ENCODE results near the gene SND1. TPM values are rescaled to one million over a fixed set of nuclear protein-coding genes. Genes with fewer than 3 reads are reported as not detected.

Gene SND1
- total and polyA plus RNA-seq, 2 donors (not counting 3 experiments of a cell fraction or from before 2014, with no cell fraction given), result 116 to 249 TPM

- Histone ChIP-seq H3K36me3 (ENCODE audit: control insufficient read depth in 2 of 2, extremely low read depth in 1 of 2, insufficient read depth in 2 of 2, low read length in 2 of 2) (no peaks in the 10 kb centered on the region), H3K79me2 (ENCODE audit: control insufficient read depth, insufficient read depth, low read length) (peaks cover 85% of the 10 kb centered on the region), H3K4me1 (ENCODE audit: control insufficient read depth, extremely low read depth, insufficient read depth, low read length) (no peaks in the 10 kb centered on the region), H3K27me3 (ENCODE audit: control insufficient read depth in 2 of 2, insufficient read depth in 2 of 2, low read length in 2 of 2) (no peaks in the 10 kb centered on the region), H3K9me3 (replicated peaks; ENCODE audit: control insufficient read depth, insufficient read depth, low read length) (no peaks in the 10 kb centered on the region), H3K9me1 (replicated peaks; ENCODE audit: control insufficient read depth, extremely low read depth, insufficient read depth, low read length) (no peaks in the 10 kb centered on the region), H3K4me2 (ENCODE audit: insufficient read depth, low read length) (no peak overlapping the region), H4K20me1 (replicated peaks; ENCODE audit: control insufficient read depth, extremely low read depth, insufficient read depth, low read length) (no peaks in the 10 kb centered on the region), H3K27ac (ENCODE audit: insufficient read depth, low read depth, low read length) (no peak overlapping the region), H3K9ac (replicated peaks; ENCODE audit: extremely low read depth, insufficient read depth, low read length) (no peak overlapping the region), H2AFZ (ENCODE audit: low read depth, low read length) (no peak overlapping the region), H3K4me3 (replicated peaks in 1 of 3; ENCODE audit: insufficient read depth in 1 of 3, low read depth in 1 of 3, low read length in 3 of 3) (no peak overlapping the region)
- intact Hi-C loops (cut with micrococcal nuclease) (no loop called here), dilution Hi-C loops (cut with MboI; ENCODE audit: extremely low pct_ligation_motif_present, low sequenced_read_pairs) (no loop called here)
- CTCF ChIA-PET, result interaction anchor here (1.2 to 1.5 kb wide), 2 partner anchors 14 to 15 kb away, joined by 3 to 4 read pairs; no protein-coding TSS in a partner anchor
- FAIRE-seq, result no peak
- POLR2A ChIA-PET, result no interaction called here
- DNase-seq (ENCODE audit: low read depth, low spot score), result no peak
- no TSS peak for BruUV-seq (replicated peaks)
- TF ChIP-seq FOS (IDR thresholded peaks at IDR 0.05; ENCODE audit: borderline replicate concordance, insufficient read depth, low read length), result no peak
Measured at GRCh38 chr7:127755965-127756364, 104.0 kb downstream of the SND1 start.

GRCh38 chr7:127758105-127758504 is 106.1 kb downstream of the SND1 start:
- POLR2A ChIA-PET, result no interaction called here
- FAIRE-seq, result no peak
- no peak overlapping the region for H3K9ac ChIP-seq (replicated peaks; ENCODE audit: extremely low read depth, insufficient read depth, low read length)

More at GRCh38 chr7:127758105-127758504, 106.1 kb downstream of the SND1 start:
- Histone ChIP-seq H3K27me3 (ENCODE audit: control insufficient read depth in 2 of 2, insufficient read depth in 2 of 2, low read length in 2 of 2) (no peaks in the 10 kb centered on the region), H3K4me2 (ENCODE audit: insufficient read depth, low read length) (no peak overlapping the region), H2AFZ (ENCODE audit: low read depth, low read length) (no peak overlapping the region), H3K36me3 (ENCODE audit: control insufficient read depth in 2 of 2, extremely low read depth in 1 of 2, insufficient read depth in 2 of 2, low read length in 2 of 2) (no peaks in the 10 kb centered on the region), H4K20me1 (replicated peaks; ENCODE audit: control insufficient read depth, extremely low read depth, insufficient read depth, low read length) (no peaks in the 10 kb centered on the region), H3K27ac (ENCODE audit: insufficient read depth, low read depth, low read length) (no peak overlapping the region), H3K4me3 (replicated peaks in 1 of 3; ENCODE audit: insufficient read depth in 1 of 3, low read depth in 1 of 3, low read length in 3 of 3) (no peak overlapping the region), H3K4me1 (ENCODE audit: control insufficient read depth, extremely low read depth, insufficient read depth, low read length) (no peaks in the 10 kb centered on the region), H3K79me2 (ENCODE audit: control insufficient read depth, insufficient read depth, low read length) (peaks cover 78% of the 10 kb centered on the region), H3K9me1 (replicated peaks; ENCODE audit: control insufficient read depth, extremely low read depth, insufficient read depth, low read length) (no peaks in the 10 kb centered on the region), H3K9me3 (replicated peaks; ENCODE audit: control insufficient read depth, insufficient read depth, low read length) (no peaks in the 10 kb centered on the region)
- intact Hi-C loops (cut with micrococcal nuclease) (no loop called here), dilution Hi-C loops (cut with MboI; ENCODE audit: extremely low pct_ligation_motif_present, low sequenced_read_pairs) (no loop called here)
- no TSS peak for BruUV-seq (replicated peaks)
- CTCF ChIA-PET, result interaction anchor here (1.2 kb wide), 1 partner anchor 16 kb away, joined by 3 read pairs; no protein-coding TSS in a partner anchor
- no peak for DNase-seq (ENCODE audit: low read depth, low spot score)
- TF ChIP-seq FOS (IDR thresholded peaks at IDR 0.05; ENCODE audit: borderline replicate concordance, insufficient read depth, low read length) (no peak), EZH2 (IDR thresholded peaks at IDR 0.05; ENCODE audit: borderline replicate concordance, low read depth, low read length, severe bottlenecking) (no peak), MAX (IDR thresholded peaks at IDR 0.05; ENCODE audit: insufficient read depth, insufficient read length) (no peak), GATA2 (IDR thresholded peaks at IDR 0.05; ENCODE audit: insufficient read depth, insufficient read length, low read depth, low read length) (no peak), POLR2AphosphoS5 (IDR thresholded peaks at IDR 0.05; ENCODE audit: insufficient read depth, low read depth, low read length) (no peak), POLR2A (IDR thresholded peaks at IDR 0.05; ENCODE audit: low read depth, low read length) (no peak), JUN (IDR thresholded peaks at IDR 0.05; ENCODE audit: borderline replicate concordance, insufficient read depth, insufficient read length, low read depth) (no peak), MYC (IDR thresholded peaks at IDR 0.05; ENCODE audit: low read depth, low read length) (no peak)

Measured in endothelial cell of umbilical vein (primary cell).